Smooth muscle cell of bladder (primary cell): ENCODE data around the gene SPC24. TPM values are rescaled to one million over a fixed set of nuclear protein-coding genes. Genes with fewer than 3 reads are reported as not detected.

Experiments used
- total RNA-seq: library from RNA; depleted of rRNA; stranded (reverse); fragments of >200 nt; gene quantifications from 2 replicates; pipeline ENCODE4 v1.2.3, GENCODE V29; 2014

Gene SPC24, protein sequence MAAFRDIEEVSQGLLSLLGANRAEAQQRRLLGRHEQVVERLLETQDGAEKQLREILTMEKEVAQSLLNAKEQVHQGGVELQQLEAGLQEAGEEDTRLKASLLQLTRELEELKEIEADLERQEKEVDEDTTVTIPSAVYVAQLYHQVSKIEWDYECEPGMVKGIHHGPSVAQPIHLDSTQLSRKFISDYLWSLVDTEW
- total RNA-seq, result 9.6 and 14.8 TPM in 2 replicates

GRCh38 chr19:11155373-11156120 is at the start of gene SPC24:
Gene SPC24 (minus strand): TSS chr19:11155782. CDS start chr19:11155776, 6 bp downstream.

GRCh38 chr19:11197291-11198174 is 42.0 kb upstream of the SPC24 start, which contains the start of gene KANK2:
Gene KANK2 (minus strand): TSS chr19:11197545. CDS start chr19:11194511, 3,034 bp downstream.

Other genes with a start within 250 kb of the SPC24 start
- gene YIPF2, start 227.1 kb downstream of the SPC24 start, total RNA-seq, result 119 and 153 TPM in 2 replicates
- gene TIMM29, start 227.0 kb downstream of the SPC24 start, total RNA-seq, result 22.8 and 26.2 TPM in 2 replicates
- 35.0 and 38.8 TPM in 2 replicates for gene SMARCA4, start 194.8 kb downstream of the SPC24 start, total RNA-seq
- gene LDLR, start 66.3 kb downstream of the SPC24 start, total RNA-seq, result 241 and 268 TPM in 2 replicates
- gene KANK2, start 41.8 kb upstream of the SPC24 start, total RNA-seq, result 137 and 277 TPM in 2 replicates
- 0.18 TPM in 1 of 2 replicates, not detected in the other for gene ANGPTL8, start 83.8 kb upstream of the SPC24 start, total RNA-seq
- gene DOCK6, start 106.7 kb upstream of the SPC24 start, total RNA-seq, result 5.0 and 7.0 TPM in 2 replicates
- gene TSPAN16, start 140.4 kb upstream of the SPC24 start, total RNA-seq, result not detected in 2 replicates
- gene RAB3D, start 183.9 kb upstream of the SPC24 start, total RNA-seq, result 16.2 and 22.2 TPM in 2 replicates
- gene TMEM205, start 190.5 kb upstream of the SPC24 start, total RNA-seq, result 92.3 and 93.8 TPM in 2 replicates
- gene CCDC159, start 190.7 kb upstream of the SPC24 start, total RNA-seq, result 7.0 and 9.6 TPM in 2 replicates
- 10.0 and 13.0 TPM in 2 replicates for gene PLPPR2, start 199.7 kb upstream of the SPC24 start, total RNA-seq
- 0.37 and 0.43 TPM in 2 replicates for gene SWSAP1, start 218.9 kb upstream of the SPC24 start, total RNA-seq
- gene EPOR, start 228.5 kb upstream of the SPC24 start, total RNA-seq, result 3.8 and 6.0 TPM in 2 replicates